ENCODE measurements around the gene CAMK2G. TPM values are rescaled to one million over a fixed set of nuclear protein-coding genes. Genes with fewer than 3 reads are reported as not detected.

The CAMK2G gene
- total RNA-seq, 1 donor from 2014 or later: 31.1 TPM

DNA sequence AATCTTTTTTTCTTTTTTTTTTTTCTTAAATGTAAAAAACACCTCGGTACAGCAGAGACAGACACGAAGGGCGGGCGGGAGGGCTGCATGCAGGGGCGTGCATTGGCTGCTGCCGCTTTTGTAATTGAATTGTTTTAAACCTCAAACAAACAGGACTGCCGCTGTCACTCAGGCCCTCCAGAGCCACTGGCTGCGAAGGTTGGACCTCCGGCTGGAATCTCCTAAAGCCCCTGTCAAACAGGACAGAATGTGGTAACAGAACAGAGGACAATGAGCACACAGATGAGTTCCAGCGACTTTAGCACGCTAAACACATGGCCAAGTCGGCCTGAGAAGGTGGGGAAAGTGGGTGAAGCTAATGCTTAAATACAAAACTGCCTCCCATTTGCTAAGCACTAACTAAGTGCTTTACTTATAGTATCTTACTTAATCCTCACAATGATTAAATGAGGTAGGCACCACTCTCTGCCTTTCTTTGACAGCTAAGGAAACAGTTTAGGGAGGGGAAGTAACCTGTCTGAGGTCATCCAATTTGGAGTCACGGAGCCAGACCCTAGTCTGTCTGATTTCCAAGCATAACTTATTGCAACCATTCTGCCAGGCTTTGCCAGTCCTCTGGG is 60.0 kb downstream of the CAMK2G start:
- DNase-seq (ENCODE audit: low read depth, low spot score): no peak

DNA sequence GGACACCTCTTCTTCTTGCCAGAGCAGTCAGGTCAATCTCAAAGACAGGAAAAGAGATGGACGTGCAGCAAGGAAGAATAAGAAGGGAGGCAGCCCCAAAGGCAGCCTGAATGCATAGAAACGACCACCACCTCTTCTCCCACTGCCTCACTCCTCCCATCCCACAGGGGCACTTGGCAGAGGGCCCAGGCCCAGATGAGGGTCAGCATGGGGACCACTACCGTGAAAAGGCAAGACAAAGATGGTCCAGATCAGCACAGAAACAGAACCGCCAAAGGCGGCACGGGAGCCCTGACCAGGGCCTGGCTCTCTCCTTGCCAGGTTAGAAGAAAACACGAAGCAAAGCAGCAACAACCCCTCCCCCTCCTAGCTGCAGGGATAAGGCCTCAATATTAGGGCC is 61.0 kb downstream of the CAMK2G start:
- DNase-seq (ENCODE audit: low read depth, low spot score): no peak

DNA sequence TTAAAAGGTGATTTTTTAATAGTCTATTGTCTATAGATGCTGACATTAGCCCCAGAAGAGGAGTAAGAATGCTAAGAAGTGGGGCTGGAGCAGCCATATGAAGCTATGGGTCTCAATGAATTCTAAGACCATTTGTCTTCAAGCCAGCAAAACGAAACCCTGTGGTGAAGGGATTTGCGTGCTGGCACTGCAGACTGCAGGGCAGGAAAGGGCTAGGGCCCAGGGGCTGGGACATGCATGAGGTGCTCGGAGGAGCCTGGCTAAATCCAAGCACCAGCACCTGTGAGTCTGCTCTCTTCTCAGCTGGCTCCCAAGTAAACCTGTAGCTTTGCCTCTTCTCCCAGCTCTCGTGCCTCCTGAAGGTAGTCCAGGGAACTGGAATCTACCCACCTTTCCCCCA is 61.7 kb downstream of the CAMK2G start:
- DNase-seq (ENCODE audit: low read depth, low spot score): no peak

DNA sequence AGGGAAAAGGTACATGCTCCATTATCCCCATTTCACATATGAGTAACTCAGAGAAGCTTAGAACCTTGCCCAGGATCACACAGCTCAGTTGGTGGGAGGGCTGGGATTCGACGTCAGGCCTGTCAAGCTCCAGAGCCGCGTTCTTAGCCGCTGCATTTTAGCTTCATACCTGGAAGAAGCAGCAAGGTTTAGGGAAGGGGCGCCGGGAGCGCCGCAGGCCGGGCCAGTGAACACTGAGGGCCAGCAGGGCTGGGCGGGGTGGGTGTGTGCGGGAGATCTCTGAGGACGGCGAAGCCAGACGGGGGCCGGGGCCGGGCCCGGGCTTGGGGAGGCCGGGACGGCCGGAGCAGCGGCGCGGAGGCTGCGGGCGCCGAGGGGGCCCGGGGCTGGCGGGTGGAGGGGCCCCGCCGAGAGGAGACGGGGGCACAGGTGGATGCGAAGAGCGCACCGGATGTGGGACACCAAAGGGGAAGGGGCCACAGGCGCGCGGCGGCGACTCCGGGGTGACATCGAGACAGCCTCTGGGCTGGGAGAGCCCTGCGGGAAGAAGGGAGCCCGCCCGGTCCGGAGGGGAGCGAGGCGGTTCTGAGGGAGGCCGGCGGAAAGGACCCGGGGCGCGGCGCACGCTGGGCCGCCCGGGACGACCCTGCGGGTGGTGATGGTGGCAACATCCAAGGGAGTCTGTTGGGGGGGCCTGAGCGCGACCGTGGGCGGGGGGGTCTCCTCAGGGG is 63.5 kb downstream of the CAMK2G start:
- no peak for DNase-seq (ENCODE audit: low read depth, low spot score)

DNA sequence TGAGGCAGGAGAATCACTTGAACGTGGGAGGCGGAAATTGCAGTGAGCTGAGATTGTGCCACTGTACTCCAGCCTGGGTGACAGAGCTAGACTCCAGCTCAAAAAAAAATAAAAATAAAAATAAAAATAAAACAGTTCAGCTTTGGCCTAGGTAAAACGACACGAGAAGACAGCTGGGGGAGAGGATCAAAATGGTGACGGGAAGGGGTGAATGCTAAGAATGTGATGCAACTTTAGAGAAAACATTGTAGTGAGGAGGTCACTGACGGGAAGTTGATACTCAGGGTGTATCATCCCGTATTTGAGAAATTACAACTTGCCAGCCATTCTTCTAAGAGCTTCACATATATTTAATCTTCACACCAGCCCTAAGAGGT is 64.0 kb downstream of the CAMK2G start:
- DNase-seq (ENCODE audit: low read depth, low spot score): no peak

DNA sequence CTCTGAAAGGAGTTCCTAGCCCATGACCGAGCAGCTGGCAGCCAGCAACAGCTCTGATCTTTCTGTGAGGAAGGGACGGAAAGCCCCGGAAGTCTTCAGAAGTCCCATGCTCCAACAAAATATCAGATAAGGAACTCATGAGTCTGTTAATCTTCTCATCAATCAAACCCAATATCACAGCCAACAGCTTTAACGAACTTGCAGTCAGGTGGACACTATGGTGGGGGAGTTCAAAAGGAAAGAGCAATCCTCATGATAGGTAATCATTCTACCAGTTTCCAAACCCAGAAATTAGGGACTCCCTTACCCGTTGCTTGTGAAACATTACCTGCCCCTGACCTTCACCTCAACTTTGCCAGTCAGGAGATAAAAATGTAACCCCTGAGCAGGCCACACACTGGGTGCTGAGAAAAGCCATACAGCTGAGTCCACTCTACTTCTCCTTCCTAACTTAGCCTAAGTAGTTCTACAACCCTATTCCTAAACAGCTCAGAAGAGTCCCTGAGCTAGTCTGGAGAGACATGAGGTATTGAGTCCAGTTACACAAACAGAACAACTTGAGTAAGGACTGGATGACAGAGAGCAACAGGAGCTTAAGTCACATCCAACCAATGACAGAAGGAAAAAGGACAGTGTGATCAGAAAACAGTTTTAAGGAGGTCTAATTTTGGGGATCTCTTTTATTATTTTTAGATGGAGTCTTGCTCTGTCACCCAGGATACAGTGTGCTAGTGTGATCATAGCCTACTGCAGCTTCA is 65.1 kb downstream of the CAMK2G start:
- no peak for DNase-seq (ENCODE audit: low read depth, low spot score)

DNA sequence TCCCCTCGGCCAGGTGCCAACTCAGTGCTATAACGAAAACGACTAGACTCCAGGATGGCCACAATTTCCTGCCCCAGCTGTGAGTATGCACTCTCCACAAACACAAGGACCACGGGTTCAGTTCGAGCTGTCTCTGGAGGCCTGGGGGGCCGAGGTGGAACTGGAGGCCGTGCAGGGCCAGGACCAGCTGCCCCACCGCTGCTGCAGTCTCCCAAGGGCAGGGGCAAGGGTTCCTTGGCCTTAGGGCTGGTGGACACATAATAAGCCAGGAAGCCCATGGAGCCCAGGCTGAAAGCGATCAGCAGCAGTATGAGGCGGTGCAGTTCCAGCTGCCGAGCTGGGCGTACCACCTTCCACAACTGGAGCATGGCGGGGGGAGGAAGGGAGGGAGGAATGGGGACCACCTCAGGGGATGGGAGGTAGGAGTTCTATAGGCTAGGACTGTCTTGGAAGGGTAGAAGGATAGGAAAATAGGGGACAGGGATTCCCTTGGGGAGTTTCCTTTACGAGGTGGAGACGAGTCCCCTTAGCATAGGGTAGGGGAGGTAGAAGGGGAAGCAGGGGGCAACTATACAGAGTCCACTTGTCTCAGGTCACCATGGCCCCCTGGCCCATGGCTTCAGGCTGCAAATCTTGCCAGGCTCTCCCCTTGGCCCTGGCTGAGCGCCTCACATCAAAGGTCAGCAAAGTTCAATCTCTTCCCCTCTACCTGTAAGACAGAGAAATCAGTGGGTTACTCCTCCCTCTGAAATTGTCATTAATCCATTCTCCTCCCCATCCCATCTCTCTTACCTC is 66.1 kb downstream of the CAMK2G start:
- no peak for DNase-seq (ENCODE audit: low read depth, low spot score)

DNA sequence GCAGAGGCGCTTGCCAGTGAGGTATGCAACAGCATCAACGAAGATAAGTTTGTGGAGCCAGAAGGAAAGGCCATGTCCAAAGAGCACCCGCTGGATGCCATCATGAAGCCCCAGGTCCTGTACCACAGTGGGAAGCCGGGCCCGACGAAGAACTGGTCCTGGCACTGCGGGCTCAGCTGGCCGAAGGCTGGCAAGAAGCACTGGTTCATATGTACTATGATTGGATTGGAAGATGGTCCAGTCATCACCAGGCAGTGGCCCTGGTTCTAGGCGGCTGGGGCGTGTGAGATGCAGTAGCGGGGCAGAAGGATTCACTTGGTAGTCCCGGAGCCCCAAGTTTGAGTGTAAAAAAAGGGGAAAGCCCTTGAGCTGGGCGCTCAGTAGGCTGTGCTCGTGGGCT is 66.9 kb downstream of the CAMK2G start:
- DNase-seq (ENCODE audit: low read depth, low spot score): no peak

DNA sequence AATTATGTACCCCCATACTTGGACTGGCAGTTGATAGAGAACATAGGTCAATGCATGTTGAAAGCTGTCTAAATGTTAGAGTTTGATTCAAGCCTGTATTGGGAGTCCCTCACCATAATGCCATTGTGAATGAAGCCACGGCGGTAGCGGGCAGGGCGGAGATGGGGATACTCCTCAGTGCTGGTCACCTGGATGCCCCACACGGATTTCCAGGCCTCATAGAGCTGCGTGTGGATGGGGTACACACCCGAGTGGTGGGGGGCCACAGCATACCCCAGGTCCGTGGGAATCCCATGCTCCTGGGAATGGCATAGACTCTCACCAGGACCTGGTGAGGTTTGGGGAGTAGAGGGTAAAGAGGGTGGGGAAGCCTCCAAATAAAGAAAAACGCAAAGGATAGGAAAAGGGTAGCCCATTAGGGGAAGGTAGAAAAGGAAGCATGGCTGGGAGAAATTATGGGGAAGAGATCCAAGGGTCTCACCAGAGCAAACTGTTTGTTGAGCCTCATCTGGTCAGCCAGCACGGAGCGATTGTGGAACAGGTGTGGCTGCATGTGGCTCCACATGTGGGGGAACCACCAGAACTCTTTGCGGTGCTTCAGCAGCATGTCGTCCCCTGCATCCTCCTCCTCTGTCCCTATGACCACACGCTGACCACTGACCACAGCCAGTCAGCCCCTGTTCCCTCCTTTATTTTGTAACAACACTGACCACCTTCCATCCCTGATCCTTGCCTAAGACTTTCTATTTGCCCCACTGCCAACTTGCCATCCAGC is 68.0 kb downstream of the CAMK2G start:
- no peak for DNase-seq (ENCODE audit: low read depth, low spot score)

DNA sequence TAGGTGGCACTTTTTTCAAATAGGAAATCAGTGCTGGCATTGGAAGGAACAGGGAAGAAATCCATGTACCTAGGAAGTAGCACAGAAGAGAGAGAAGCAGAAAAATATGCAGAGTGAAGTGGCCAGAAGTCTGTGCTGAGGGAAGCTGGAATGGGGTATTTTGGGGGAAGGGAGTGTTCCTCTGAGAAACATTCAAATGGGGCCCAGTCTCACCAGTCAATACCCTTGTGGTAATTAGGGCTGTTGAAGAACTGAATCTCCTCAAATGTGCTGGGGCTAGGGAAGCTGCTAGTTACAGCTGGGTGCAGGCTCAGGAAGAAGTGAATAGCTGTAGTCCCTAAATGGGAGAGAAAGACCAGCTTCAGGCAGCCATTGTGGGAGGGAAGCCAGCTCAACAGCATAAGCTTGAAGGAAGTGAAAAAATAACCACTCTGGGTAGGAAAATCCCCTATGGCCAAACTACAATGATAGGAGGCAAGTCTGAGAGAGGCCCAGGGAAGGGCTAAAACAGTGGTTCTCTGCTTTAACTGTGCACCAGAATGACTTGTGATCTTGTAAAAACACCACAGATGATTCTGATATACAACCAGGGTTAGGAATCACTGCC is 70.6 kb downstream of the CAMK2G start:
- DNase-seq (ENCODE audit: low read depth, low spot score): no peak

DNA sequence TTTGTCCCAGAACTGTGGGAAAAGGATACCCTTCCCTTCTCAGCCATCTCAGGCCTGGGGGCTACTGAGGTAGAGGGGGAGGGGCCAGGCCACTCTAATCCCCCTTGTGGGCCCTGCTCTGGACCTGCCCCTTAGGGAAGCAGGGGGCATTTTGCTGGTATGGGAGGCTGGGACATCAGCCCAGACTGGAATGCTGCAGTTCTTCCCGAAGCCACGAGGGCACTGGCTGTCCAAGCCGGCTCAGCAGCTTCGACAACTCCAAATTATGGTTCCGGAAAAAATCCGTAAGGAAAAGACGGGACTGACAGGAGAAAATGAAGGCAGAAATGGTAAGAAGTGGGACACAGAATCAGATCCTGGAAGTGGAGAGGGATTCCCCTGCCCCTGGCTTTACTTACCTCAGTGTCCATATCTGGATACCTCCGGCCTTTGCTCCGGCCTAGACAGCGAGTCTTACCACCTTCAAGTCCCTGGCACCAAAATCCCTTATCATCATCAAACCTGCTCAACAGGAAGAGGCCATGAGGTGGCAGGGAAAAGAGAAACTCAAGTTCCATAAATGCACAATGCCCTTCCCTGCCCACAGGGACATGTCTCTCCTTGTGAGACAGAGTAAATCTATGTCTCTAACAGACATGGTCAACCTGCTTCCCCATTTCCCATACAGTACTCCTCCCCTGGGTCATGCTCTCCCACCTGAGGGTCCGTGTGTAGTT is 71.9 kb downstream of the CAMK2G start:
- DNase-seq (ENCODE audit: low read depth, low spot score): no peak

DNA sequence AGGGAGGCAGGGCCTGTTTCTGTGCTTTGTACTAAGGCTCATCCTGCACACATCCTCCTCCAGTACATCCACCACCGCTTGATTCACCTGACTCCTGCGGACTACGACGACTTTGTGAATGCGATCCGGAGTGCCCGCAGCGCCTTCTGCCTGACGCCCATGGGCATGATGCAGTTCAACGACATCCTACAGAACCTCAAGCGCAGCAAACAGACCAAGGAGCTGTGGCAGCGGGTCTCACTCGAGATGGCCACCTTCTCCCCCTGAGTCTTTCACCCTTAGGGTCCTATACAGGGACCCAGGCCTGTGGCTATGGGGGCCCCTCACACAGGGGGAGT is 73.1 kb downstream of the CAMK2G start:
- DNase-seq (ENCODE audit: low read depth, low spot score): no peak

DNA sequence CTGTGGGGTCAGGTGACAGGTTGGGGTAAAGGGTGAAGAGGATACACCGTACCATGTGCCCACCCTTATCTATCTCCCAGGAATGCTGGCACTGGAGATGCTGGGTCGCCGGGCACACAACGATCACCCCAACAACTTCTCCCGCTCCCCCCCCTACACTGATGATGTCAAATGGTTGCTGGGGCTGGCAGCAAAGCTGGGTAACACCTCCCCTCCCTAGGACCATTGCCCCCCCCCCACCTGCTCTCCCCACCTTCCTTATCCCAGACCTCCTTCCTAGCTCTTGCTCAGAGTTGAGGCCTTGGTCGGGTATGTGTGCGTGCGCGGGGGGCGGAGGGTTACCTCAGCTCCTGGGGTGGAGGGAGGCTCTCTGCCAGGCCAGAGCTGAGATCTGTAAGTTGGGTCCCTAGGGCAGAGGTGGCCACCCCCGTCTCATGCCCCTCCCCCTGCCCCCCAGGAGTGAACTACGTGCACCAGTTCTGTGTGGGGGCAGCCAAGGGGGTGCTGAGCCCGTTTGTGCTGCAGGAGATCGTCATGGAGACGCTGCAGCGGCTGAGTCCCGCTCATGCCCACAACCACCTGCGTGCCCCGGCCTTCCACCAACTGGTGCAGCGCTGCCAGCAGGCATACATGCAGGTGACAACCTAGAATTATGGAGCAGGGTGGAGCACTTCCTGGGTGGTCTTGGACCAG is 73.6 kb downstream of the CAMK2G start:
- no peak for DNase-seq (ENCODE audit: low read depth, low spot score)

DNA sequence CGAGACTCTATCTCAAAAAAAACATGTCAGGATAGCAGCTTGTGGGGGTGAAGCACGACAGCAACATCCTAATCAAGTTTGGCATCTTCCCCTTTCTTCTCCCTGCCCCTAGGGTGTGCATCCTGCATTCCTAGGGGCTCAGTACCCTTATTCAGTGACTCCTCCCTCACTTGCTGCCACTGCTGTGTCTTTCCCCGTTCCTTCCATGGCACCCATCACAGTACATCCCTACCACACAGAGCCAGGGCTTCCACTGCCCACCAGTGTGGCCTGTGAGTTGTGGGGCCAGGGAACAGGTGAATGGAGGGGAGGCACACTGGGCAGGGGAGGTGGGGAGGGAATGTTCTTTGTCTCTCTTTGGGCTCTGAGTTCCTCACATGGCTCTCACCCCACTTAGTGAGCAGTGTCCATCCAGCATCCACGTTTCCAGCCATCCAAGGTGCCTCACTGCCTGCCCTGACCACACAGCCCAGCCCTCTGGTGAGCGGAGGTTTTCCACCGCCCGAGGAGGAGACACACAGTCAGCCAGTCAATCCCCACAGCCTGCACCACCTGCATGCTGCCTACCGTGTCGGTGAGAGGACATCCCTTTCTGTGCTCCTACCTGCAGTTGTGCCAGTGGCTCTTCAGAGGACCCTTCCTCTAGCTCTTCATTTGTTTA is 74.3 kb downstream of the CAMK2G start:
- DNase-seq (ENCODE audit: low read depth, low spot score): no peak

DNA sequence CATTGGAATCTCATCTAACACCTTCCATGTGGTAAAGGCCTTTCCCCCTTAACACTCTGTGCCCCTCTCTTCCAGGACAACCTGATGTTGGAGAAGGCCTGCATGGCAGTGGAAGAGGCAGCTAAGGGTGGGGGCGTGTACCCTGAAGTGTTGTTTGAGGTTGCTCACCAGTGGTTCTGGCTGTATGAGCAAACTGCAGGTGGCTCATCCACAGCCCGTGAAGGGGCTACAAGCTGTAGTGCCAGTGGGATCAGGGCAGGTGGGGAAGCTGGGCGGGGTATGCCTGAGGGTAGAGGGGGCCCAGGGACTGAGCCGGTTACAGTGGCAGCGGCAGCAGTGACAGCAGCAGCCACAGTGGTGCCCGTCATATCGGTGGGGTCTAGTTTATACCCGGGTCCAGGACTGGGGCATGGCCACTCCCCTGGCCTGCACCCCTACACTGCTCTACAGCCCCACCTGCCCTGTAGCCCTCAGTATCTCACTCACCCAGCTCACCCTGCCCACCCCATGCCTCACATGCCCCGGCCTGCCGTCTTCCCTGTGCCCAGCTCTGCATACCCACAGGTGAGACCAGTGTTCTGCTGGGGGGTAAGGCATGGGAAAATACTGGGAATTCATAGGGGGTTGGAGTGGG is 75.3 kb downstream of the CAMK2G start:
- DNase-seq (ENCODE audit: low read depth, low spot score): no peak

DNA sequence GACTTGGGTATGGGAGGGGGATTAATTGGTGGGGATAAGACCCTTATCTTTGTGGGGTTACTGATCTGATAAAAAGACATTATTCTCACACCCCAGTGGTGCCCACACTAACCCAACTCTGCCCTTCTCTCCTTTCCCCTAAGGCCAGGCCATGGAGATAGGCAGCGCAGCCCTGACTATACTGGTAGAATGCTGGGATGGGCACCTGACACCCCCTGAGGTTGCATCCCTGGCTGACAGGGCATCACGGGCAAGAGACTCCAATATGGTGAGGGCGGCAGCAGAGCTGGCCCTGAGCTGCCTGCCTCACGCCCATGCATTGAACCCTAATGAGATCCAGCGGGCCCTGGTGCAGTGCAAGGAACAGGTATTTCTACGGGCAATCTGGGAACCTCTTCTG is 76.3 kb downstream of the CAMK2G start:
- DNase-seq (ENCODE audit: low read depth, low spot score): no peak

DNA sequence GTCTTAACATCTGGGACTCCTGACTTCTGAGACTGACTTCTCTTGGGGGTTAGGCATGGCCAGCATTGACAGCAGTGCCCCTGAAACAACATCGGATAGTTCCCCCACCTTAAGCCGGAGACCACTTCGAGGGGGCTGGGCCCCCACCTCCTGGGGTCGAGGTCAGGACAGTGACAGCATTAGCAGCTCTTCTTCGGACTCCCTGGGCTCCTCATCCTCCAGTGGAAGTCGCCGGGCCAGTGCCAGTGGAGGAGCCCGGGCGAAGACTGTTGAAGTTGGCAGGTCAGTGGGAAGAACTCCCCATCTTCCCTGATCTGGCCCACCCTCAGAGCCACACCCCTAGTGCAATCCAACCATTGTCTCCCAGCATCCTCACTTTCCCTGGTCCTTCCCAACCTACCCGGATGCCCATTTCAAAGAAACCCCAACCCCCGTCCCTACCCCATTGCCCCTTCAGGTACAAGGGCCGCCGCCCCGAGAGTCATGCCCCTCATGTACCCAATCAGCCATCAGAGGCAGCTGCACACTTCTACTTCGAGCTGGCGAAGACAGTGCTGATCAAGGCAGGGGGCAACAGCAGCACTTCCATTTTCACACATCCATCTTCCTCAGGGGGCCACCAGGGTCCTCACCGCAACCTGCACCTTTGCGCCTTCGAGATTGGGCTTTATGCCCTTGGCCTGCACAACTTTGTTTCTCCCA is 76.9 kb downstream of the CAMK2G start:
- DNase-seq (ENCODE audit: low read depth, low spot score): no peak

DNA sequence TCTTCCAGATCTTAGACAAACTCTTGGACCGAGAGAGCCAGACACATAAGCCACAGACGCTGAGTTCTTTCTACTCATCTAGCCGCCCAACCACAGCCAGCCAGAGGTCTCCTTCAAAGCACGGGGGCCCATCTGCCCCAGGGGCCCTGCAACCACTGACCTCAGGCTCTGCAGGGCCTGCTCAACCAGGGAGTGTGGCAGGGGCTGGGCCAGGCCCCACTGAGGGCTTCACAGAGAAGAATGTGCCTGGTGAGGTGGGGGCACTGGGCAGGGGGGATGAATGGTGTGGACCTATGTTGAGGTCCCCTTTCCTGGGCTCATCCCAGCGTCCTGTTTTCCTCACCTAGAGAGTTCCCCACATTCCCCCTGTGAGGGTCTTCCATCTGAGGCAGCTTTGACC is 77.6 kb downstream of the CAMK2G start:
- DNase-seq (ENCODE audit: low read depth, low spot score): no peak
